Stimulated activated CD4-positive, alpha-beta T cell treated with anti-CD3 and anti-CD28 coated beads, Interleukin-12 subunit alpha, Interleukin-12 subunit beta, amount 100 ng/mL, for 24 hours (primary cell): ENCODE results near the gene ZSCAN16.
"Not testable (repeated sequence)": the region's sequence is repeated elsewhere in the genome, so short reads cannot be mapped to it uniquely, and the experiment has no call there.

Source experiments
- DNase-seq, 2 experiments: peaks; one replicate each; pipeline ENCODE4 v3.0.0-alpha.2; 2020; ENCODE audit warnings: low read depth in 2 of 2

Gene ZSCAN16

DNA sequence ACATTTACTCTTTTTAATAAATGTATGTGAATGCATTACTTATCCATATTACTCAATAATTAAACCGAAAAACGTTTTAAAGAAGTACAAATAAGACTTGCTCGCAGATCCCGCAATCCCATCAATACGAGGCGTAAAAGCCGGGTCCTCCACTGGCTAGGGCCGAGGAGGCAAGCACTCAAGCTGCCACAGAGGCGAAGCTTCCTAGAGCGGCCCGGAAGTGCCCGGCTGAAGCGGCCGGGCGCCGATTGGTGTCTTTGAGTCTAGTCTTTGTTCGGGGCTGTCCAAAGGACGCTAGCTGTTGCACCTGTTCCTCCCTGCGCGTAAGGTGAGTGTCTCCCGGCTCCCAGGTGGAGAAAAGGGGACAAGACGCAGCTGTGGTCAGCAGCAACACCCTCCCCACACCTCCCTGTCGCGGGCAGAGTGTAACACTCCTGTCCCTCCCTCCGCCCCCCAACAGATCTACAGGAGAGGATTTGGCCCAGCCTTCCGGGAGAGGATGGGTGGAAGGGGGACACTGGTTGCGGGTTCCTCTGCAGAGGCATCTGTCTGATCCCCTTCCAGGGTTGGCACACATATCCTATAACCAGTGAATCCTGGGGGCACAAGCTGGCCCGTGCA lies at the start of gene ZSCAN16:
Gene ZSCAN16 (plus strand): TSS at position 260 of the 621 bp plus-strand sequence. CDS start 835 bp downstream, outside the sequence.
- peak; percentile 53 to 65 for DNase-seq

DNA sequence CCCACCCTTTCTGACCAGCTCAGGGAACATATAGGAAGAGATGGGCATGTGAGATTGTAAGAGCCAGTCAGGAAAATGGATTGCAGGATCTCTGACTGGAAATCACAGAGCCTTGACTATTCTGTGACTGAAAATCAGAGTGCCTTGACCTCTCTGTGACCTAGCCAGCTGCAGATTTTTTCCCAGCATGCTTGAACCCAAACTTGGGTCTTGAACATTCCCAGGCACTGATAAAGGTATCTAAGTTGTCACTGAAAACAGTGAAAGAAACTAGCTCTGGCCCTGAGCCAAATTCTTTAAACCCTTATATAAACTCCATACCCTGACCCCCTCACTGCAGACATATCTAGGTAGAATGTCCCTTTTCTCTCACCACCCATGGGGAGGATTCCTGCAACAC lies 46.4 kb upstream of the ZSCAN16 start:
- DNase-seq: no peak

DNA sequence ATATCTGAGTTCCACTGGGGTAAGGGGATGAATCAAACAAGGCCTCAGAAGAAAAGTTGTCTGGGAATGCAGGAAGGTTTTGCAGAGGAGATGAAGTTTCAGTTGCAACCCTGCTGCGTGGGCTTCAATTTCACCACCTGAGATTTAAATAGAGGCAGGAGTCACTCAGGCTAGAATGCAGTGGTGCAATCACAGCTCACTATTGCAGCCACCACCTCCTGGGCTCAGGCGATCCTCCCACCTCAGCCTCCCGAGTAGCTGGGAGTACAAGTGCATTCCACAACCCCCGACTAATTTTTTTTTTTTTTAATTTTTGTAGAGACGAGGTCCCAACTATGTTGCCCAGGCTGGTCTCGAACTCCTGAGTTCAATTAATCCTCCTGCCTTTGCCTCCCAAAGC lies 45.6 kb upstream of the ZSCAN16 start:
- DNase-seq: no peak

DNA sequence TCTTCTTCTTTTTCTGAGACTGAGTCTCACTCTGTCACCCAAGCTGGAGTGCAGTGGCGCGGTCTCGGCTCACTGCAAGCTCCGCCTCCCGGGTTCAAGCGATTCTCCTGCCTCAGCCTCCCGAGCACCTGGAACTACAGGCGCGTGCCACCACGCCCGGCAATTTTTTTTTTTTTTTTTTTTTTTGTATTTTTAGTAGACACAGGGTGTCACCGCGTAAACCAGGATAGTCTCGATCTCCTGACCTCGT lies 44.1 kb upstream of the ZSCAN16 start, which contains the start of gene ZNF165:
Gene ZNF165 (plus strand): TSS at position 188 of the 250 bp plus-strand sequence. CDS start 4,913 bp downstream, outside the sequence.
- DNase-seq: peak in 1 of 2 experiments; percentile 2

DNA sequence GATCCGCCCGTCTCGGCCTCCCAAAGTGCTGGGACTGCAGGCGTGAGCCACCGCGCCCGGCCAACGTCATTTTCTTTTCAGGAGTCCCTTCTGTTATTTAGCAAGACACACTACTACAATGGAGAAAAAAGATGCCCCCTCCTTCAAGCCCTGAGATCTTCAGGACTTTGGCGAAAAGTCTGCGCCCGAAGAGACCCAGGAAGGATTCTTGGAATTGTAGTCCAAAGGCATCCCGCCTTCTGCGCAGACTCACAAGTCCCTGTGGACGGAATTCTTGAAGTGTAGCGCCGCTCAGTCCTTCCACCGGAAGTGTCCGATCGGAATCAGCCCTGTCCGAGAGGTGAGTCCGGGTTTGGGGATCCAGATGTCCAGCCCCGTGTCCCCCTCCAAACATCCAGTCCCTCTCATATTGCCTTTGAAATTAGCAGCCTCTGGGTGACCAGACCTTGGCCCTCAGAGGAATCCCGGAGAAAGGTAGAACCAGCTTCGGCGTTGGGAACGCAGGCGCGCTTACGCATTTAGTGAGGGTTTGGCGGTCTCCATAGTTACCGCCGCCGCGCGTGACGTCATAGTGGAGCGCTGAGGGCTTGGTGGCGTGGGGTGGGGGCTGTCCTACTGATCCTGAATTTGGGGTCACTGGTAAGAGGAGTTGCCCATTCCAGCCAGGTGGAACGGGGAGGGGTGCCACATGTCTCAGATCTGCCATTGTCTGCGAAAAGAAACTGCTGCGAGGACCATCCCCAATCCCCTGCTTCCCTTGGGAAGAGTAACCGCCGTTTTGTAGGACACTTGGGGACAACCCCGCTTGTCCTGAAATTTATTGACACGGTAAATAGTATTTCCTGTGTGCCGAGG lies 43.6 kb upstream of the ZSCAN16 start:
- peak; percentile 84 to 88 for DNase-seq

DNA sequence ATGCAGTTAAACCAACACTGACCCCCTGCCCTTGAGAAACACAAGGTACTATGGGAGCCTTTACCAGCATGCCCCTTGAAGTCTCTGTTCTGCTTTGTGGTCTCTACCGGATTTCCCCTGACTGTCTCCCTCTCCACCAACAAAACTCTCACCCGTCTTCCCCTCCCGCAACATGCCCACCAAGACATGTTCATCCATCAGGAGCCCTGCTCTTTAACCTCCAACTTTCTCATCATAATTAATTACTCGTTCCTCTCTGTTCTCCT lies 43.0 kb upstream of the ZSCAN16 start:
- no peak for DNase-seq

DNA sequence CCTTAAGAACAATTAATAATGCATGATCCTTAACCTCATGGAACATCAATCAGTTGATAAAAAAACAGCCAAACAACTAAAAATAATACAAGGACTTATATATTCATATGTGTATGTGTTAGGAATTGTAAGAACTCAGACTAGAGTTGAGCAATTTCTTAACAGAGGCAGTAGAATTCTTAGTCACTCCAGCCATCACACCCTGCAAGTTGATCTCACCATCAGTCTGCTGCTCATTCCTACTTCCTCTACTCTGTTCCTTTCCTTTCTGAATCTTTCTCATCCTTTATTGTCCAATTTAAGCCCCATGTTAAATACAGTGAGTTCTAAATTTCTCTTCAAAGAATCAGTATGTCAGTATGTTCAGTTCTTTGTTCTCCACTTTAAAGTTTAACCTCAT lies 41.5 kb upstream of the ZSCAN16 start:
- DNase-seq: no peak

DNA sequence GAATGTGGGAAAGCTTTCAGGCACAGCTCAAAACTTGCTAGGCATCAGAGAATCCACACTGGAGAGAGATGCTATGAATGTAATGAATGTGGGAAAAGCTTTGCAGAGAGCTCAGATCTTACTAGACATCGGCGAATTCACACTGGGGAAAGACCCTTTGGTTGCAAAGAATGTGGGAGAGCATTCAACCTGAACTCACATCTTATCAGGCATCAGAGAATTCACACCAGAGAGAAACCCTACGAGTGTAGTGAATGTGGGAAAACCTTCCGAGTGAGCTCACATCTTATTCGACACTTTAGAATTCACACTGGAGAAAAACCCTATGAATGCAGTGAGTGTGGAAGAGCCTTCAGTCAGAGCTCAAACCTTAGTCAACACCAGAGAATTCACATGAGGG lies 35.4 kb upstream of the ZSCAN16 start:
- DNase-seq: no peak

DNA sequence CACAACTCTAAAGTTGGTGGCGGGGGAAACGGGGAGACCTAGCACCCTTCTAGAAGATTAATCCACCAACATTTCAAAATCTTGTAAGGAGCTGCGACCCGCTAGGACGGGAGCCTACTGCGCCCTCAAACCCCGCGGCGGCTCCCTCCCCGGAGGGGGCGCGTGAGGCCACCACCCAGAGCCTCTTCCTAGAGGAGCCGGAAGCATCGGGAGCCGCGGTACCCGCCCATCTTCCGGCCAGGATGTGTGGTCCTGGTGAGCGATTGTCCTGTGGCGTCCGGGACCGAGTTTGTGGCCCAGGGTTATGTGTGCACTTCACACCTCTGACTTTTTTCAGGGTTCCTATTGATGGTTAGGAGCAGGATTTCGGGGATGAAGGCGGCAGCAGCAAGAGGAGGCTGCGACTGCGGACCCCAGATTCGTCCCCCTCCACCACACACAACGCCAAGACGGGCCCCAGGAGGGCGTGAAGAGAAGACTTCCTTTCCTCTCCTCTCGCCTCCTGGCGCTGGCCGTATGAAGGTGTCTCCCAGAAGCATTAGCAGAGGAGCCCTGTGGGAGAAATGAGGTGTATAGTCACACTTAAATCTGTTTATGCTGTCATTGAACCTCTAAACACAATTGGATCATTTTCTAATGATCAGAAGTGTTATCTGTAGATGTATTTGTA lies 33.4 kb upstream of the ZSCAN16 start:
- DNase-seq: no peak

DNA sequence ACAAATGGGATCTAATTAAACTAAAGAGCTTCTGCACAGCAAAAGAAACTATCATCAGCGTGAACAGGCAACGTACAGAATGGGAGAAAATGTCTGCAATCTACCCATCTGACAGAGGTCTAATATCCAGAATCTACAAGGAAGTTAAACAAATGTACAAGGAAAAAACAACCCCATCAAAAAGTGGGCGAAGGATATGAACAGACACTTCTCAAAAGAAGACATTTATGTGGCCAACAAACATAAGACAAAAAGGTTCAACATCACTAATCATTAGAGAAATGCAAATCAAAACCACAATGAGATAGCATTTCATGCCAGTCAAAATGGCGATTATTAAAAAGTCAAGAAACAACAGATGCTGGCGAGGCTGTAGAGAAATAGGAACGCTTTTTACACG lies 22.2 kb upstream of the ZSCAN16 start:
- DNase-seq: not testable (repeated sequence)

DNA sequence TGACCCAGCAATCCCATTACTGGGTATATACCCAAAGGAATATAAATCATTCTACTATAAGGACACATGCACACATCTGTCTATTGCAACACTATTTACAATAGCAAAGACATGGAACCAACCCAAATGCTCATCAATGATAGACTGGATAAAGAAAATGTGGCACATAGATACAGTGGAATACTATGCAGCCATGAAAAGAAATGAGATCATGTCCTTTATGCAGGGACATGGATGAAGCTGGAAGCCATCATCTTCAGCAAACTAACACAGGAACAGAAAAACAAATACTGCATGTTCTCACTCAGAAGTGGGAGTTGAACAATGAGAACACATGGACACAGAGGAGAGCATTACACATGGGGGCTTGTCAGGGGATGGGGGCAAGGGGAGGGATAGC lies 21.7 kb upstream of the ZSCAN16 start:
- DNase-seq: not testable (repeated sequence)

DNA sequence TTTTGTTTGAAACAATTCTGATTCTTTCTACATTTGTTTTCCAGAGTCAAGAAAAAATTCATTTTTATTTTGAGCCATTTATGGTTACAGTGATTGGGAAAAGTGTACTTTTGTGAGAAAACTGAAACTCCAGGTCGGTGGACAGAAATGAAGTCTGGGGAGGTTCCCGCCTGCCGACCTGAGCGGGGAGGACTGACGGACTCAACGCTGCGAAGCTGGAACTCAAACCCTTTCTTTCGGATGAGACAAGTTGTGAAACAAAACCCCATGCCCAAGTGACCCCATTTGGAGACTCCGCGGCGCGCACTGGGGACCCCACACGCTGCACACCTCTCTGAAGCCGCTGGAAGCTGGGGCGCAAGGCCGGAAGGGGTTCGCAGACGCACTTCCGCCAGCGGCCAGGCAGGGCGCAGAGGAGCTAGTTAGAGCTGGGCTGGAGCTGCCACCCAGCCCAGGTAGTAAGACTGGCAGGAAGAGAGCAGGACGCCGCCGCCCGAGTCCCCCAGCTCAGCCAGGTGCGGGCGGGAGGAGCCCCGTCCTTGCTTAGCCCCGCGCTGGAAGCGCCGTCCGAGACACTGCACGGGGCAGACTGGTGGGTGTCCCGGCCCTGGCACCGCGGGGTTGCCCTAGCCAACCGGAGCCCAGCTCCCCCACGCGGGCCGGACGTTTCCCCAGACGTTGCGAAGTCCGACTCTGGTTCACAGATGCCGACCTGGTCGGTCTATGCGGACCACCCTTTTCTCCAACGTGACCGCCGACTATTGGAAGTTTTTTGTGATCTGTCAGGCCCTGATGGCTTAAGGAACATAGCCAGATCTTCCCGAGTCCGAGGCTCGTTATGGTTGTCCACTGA lies 19.8 kb upstream of the ZSCAN16 start:
- DNase-seq: peak; percentile 70 to 75

DNA sequence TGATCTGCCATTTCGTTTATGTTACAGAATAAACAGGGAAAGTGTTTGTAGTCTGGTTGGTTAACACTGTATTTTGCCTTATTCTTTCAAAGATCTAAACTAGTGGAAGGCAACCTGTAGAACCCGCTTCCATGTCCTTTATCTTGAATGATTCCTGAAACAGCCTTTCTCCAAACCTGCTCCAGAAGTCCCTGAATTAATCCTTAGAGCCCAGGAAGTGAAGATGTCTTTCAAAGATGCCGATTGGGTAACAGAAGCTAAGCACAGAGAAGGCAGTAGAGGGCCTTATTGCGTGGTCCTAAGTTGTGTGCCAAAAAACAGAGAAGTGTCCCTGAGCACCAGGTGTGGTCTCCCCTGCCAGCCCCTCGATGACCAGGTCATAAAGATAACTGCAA lies 19.2 kb upstream of the ZSCAN16 start:
- DNase-seq: no peak

DNA sequence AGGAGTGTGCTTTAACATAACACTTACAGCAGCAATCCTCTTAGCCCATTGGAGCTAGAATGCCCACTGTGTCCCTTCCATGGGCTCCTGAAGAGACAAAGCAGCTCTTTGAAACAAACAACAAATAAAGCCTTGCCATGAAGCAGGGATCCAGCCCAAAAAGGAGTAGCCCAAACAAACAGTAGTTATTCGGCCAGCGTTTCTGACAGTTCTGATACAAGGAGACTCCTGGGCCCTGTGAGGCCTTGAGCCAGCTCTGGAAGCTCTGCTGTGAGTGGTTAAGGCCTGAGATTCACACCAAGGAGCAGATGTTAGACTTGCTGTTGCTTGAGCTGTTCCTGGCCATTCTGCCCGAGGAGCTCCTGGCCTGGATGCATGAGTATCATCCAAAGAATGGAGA lies 16.9 kb upstream of the ZSCAN16 start:
- DNase-seq: no peak

DNA sequence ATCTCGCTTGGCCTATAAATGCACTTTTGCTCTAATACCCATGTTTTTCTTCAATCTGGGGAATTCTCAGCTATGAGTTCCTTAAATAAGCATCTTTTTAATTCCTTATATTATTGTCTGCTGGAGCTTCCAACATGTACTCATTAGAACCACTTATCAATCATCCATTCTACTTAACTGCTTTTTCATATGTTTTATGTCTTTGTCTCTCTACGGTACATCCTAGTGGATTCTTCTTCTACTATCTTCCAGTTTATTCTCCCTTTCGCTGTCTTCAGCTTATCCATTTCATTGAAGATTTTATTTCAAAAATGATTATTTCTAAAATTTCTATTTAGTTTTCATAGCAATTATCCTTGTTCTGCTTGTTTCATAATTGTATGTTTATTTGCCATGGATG lies 12.4 kb upstream of the ZSCAN16 start:
- DNase-seq: no peak

DNA sequence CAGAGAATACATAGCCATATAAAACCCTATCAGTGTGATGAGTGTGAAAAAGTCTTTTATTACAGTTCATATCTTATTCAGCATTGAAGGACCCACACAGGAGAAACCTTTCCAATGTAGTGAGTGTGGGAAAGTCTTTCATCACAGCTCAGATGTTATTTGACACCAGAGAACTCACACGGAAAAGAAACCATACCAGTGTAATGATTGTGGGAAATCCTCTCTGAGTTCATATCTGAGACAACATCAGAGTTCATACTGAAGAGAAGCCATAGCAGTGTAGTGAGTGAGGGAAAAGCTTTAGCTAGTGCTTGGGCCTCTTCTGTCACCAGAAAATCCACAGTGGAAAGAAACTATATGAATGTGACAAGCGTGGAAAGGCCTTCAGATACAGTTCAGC lies 8.6 kb upstream of the ZSCAN16 start:
- no peak for DNase-seq

DNA sequence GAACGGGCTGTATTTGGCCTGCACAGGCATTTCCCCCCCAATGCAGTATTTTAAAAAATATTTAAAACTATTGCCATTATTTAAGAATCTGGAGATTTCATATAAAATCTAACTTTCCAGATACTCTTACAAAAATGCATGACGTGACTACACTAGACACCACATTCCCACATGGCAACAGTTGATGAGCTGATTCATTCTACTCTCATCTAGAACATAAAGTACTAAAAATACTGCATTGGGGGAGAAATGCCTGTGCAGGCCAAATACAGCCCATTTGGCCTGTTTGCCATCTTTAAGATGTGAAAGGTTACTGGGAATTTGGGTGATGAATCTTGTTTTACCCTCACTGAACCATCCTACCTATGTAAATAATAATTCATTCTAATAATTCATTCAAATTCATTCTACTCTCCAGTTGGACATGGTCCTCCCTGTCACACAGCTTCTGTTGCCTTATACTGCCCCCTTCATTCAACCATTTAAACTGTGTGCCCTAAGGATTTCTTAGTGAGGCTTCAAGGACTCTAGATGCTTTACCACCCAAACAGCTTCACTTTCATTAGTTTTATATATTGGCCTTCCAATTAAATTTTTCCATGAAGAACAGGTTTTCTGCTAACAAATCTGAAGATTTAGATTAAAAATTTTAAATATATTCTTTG lies 6.9 kb upstream of the ZSCAN16 start:
- no peak for DNase-seq

DNA sequence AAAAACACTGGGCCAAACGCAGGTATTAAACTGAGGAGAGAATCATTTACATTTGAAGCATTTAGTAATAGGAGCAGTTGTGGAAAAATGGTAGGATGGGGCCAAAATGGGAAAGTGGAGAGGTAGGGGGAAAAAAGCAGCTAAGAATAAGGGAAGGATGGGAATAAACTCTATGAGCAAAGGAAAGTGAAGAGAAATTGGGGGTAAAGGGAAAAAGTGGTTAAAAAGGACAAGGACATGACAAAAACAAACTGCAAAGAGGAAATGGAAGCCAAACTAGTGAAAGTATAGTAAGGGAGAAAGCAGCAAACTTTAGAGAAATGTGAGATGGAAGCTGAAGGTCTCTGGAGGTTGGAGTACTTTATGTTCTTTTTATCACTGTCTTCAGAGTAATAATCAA lies 6.2 kb upstream of the ZSCAN16 start:
- no peak for DNase-seq

DNA sequence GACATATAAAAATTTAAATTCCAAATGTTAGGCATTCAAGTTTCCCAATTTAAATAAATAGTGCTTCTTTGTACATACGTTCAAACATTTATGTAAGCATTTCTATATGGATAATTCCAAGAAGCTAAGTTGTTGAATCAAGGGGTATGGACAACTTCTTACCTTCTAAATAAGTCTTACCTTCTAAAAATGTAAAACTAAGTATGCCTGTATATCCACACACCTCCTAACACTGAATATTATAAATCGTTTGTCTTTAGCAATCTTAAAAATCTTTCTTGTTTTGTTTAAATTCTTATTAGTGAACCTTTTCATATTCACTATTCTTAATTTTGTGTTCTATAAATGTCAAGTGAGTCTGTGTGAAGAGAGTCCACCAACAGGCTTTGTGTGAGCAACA lies 2.5 kb upstream of the ZSCAN16 start:
- no peak for DNase-seq

DNA sequence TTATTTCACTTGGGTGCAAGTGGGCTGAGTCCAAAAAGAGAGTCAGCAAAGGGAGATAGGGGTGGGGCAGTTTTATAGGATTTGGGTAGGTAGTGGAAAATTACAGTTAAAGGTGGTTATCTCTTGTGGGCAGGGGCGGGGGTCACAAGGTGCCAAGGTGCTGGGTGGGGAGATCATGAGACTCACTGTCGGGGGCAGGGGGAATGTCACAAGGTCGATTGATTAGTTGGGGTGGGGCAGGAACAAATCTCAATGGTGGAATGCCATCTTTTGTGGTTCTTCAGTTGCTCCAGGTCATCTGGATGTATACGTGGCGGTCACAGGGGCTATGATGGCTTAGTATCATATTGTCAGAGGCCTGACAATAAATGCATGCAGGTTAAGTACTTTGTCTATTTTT lies 2.1 kb upstream of the ZSCAN16 start:
- DNase-seq: not testable (repeated sequence)

DNA sequence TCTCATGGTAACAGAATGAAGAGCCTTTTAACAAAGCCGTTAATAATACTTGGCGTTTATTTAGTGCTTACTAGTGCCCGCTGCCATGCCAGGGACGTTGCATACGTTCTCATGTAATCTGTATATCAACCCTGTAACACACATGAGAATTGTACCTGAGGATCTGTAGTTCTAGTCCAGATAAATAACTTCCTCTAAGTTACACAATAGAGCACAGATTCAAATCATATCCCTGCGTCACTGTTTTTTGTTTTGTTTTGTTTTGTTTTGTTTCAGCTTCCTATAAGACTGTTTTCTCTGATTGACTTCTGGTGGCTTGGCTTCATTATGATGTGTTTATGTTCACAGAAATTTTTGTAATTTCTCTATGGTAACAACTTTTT lies 553 bp downstream of the ZSCAN16 start:
- DNase-seq: no peak

DNA sequence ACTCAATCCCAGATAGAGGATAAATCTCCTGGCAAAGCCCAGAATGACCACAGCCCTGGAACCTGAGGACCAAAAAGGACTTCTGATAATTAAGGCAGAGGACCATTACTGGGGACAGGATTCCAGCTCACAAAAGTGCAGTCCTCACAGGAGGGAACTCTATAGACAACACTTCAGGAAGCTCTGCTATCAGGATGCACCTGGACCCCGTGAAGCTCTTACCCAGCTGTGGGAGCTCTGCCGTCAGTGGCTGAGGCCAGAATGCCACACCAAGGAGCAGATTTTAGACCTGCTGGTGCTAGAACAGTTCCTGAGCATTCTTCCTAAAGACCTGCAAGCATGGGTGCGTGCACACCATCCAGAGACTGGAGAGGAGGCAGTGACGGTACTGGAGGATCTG lies 992 bp downstream of the ZSCAN16 start:
- no peak for DNase-seq
